ENCODE results near the gene JAZF1. TPM values are rescaled to one million over a fixed set of nuclear protein-coding genes. Genes with fewer than 3 reads are reported as not detected.

The JAZF1 gene
- total and polyA plus RNA-seq, 10 of the 15 experiments (the other 5 are each of a cell fraction or from before 2014, with no cell fraction given): 0.04 to 0.82 (median 0.15) TPM; not detected in 3

GRCh38 chr7:28114056-28114455, 66.5 kb downstream of the JAZF1 start:
- Histone ChIP-seq H4K20me1 (ENCODE audit: control insufficient read depth, insufficient read depth) (no peaks in the 10 kb centered on the region), H3K4me1 (ENCODE audit: control insufficient read depth, insufficient read depth, low read length) (no peaks in the 10 kb centered on the region), H3K27me3 (replicated peaks in 1 of 2; ENCODE audit: control insufficient read depth in 2 of 2, insufficient read depth in 2 of 2, low read length in 1 of 2) (no peaks in the 10 kb centered on the region; a peak in 1 of 4 replicates), H3K4me3 (no peak overlapping the region), H2AFZ (ENCODE audit: control insufficient read depth, low read depth, low read length) (no peak overlapping the region), H3K4me2 (ENCODE audit: control insufficient read depth, insufficient read depth) (no peak overlapping the region), H3K79me2 (ENCODE audit: control insufficient read depth, insufficient read depth, low read length) (no peaks in the 10 kb centered on the region), H3K9me3 (replicated peaks; ENCODE audit: control insufficient read depth, insufficient read depth, low read length) (no peaks in the 10 kb centered on the region), H3K27ac (ENCODE audit: control insufficient read depth, insufficient read depth) (no peak overlapping the region), H3K9ac (ENCODE audit: control insufficient read depth, insufficient read depth, low read length) (no peak overlapping the region), H3K36me3 (ENCODE audit: control insufficient read depth in 2 of 2, insufficient read depth in 2 of 2, low read length in 1 of 2) (no peaks in the 10 kb centered on the region)
- no TSS peak for BruUV-seq (replicated peaks)
- TF ChIP-seq MXI1 (IDR thresholded peaks at IDR 0.05; ENCODE audit: low read depth, low read length): no peak
- TF ChIP-seq PAX5 (IDR thresholded peaks at IDR 0.05; ENCODE audit: borderline replicate concordance, low read depth, low read length): no peak
- TF ChIP-seq EED (IDR thresholded peaks at IDR 0.05; ENCODE audit: low read depth): no peak
- TF ChIP-seq ZNF687 (IDR thresholded peaks at IDR 0.05): no peak
- no peak for TF ChIP-seq ETV6 (conservative IDR thresholded peaks at IDR 0.05 in 1 of 2, IDR thresholded peaks at IDR 0.05 in 1 of 2; ENCODE audit: borderline replicate concordance in 1 of 2, low read depth in 1 of 2)
- no peak for TF ChIP-seq ZNF274 (IDR thresholded peaks at IDR 0.05; ENCODE audit: insufficient read depth, insufficient read length)
- no peak for TF ChIP-seq POU2F2 (IDR thresholded peaks at IDR 0.05; ENCODE audit: borderline replicate concordance, low read depth, low read length)
- TF ChIP-seq BACH1 (IDR thresholded peaks at IDR 0.05; ENCODE audit: borderline replicate concordance): no peak
- no peak for TF ChIP-seq ATF2 (IDR thresholded peaks at IDR 0.05; ENCODE audit: low read length)
- TF ChIP-seq SKIL (IDR thresholded peaks at IDR 0.05; ENCODE audit: low read depth, poor library complexity, severe bottlenecking): no peak
- no peak for TF ChIP-seq CHD2 (IDR thresholded peaks at IDR 0.05; ENCODE audit: borderline replicate concordance, low read depth, low read length)
- no peak for TF ChIP-seq TARDBP (IDR thresholded peaks at IDR 0.05; ENCODE audit: borderline replicate concordance)
- TF ChIP-seq MTA3 (IDR thresholded peaks at IDR 0.05; ENCODE audit: borderline replicate concordance, low read length): no peak
- no peak for TF ChIP-seq PKNOX1 (IDR thresholded peaks at IDR 0.05)
- 31% methylated on average over 4 of the region's 4 CpGs for WGBS (ENCODE audit: insufficient coverage, insufficient replicate concordance, low lambda C conversion rate, missing lambda C conversion rate)
- FAIRE-seq: no peak
- no peak for ATAC-seq
- ChIA-PET POLR2A (no interaction called here), CTCF (interaction anchor here (1.0 kb wide), 1 partner anchor 17 kb away, joined by 4 read pairs; no protein-coding TSS in a partner anchor), RAD21 (ENCODE audit: unreplicated experiment) (interaction anchor here (0.6 kb wide), 1 partner anchor 257 kb away, joined by 3 read pairs; no protein-coding TSS in a partner anchor), SMC1A (ENCODE audit: uncharacterized antibody, unreplicated experiment) (no interaction called here)
- intact Hi-C loops (cut with micrococcal nuclease; ENCODE audit: unreplicated experiment): no loop called here
- in situ Hi-C loops (cut with MboI): no loop called here
- no peak for DNase-seq (ENCODE audit: low read depth, low spot score)
